K562 treated with DMSO at 1 percent for 12 hours (cell line): Measurements from ENCODE around the gene PLEKHD1. TPM values are rescaled to one million over a fixed set of nuclear protein-coding genes. Genes with fewer than 3 reads are reported as not detected.

Experiments used
- total RNA-seq: library from RNA; unstranded; fragments of 300-600 nt; gene quantifications from 2 replicates; pipeline ENCODE4 v1.2.3, GENCODE V29; 2022; ENCODE audit not compliant: insufficient read depth

Gene PLEKHD1
- not detected in 2 replicates for total RNA-seq

DNA sequence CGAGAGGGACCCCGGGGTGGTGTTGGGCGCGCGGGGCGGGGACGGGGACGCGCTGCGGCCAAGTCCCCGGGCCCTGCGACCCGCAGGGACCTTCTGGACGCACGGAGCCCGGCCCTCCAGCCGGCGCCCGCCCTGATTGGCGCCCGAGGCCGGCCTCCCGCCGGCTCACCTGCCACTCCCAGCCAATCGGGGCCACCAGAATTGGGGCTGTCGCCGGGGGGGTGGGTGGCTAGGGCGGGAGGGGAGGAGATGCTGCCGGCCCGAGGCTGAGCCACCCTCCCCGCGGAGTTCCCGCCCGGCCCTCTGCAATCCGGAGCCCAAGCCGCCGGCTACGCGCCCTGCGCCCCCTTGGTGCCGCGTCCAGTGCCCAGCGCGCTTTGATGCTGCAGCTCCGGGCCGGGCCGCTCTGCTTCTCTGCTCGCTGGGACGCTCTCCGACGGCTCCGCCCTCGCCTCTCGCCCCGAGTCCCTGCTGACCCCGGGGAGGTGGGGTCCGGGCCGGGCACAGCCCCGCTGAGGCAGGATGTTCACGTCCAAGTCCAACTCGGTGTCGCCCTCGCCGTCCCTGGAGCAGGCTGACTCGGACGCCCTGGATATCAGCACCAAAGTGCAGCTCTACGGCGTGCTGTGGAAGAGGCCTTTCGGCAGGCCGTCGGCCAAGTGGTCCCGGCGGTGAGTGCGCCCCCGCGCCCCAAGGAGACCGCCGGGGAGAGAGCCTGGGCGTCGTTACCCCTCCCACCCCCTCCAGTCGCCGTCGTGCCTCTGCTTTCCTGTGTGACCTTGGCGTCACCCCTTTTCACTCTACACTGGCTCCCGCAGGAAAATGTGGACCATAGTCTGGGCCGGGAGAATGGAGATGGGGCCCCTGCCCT, at the start of gene PLEKHD1:
Gene PLEKHD1, plus strand, starts transcription at position 285 of the 871 bp plus-strand sequence. Its CDS starts 238 bp downstream, at position 523.

DNA sequence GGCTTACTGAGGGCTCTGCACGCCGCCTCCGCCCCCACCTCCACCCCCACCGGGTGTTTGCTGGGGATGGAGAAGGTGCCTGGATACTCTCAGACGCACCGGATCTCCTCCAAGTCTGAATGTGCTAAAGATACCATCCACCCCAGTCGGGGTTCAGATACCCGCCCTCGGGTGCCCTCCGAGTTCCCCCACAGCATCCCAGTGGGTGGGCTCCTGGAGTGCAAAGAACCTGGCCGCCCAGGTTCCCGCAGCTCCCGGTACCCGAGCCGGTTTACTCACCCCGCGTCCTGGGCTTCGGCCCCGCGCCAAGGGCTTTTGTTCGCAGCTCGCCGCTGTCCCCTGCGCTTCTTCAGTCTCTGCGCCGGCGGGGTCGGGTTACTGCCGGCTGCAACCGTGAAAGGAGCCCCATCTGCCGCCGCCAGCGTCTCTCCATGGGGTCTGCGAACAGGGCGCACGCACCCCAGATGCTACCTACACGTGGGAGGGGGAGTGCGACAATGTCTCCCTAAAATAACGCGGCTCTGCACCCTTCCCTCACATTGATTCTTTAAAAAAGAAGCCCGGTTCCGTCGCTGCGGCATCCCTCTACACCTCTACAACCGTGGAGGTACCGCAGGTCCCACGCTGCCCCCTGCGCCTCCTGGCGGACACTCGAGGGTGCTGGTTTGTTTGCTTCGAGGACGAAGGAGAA, 89.9 kb downstream of the PLEKHD1 start, which contains the start of gene CCDC177:
Gene CCDC177, minus strand, starts transcription at position 609 of the 691 bp plus-strand sequence. CDS start 1,249 bp downstream, outside the sequence.

Other genes with a start within 250 kb of the PLEKHD1 start
- gene GALNT16, start 224.6 kb upstream of the PLEKHD1 start, total RNA-seq = not detected in 2 replicates
- gene ERH, start 86.4 kb upstream of the PLEKHD1 start, total RNA-seq = 94.0 and 119 TPM in 2 replicates
- gene SLC39A9, start 86.0 kb upstream of the PLEKHD1 start, total RNA-seq = 14.4 and 30.1 TPM in 2 replicates
- not detected in 2 replicates for gene CCDC177, start 90.1 kb downstream of the PLEKHD1 start, total RNA-seq
- 3.3 and 9.6 TPM in 2 replicates for gene SUSD6, start 126.9 kb downstream of the PLEKHD1 start, total RNA-seq